ENCODE data around the gene CRACDL.

Gene CRACDL

DNA sequence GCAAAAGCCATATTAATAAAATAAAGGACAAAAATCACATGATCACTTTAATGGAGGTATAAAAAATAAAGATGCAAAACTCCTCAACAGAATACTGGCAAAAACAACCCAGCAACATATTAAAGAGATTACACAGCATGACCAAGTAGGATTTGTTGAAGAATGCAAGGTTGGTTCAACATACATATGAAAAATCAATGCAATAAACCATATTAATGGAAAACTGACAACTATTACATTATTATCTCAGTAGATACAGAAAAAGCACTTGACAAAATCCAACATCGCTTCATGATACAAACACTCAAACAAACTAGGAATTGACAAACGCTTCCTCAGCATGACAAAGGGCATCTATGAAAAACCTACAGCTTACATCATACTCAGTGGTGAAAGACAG lies 76.7 kb downstream of the CRACDL start:
- DNase-seq (ENCODE audit: low read depth), result no peak

DNA sequence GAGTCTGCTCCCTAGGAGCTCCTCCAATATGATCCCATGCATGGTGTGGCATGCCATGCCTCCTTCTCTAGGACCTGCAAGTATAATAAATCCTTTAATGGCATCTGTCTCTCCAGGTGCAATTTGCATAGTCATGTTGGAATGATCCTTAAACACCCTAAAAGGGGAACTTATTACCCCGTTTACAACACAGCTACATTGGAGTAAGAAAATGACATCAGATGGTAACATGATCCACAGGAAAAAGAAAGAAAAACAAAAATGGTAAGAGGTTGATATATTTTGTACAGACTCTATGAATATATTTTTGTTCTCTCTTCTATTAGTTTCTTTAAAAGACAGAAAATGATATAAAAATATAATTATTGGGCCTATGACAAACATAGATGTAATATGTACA lies 79.0 kb downstream of the CRACDL start:
- DNase-seq (ENCODE audit: low read depth), result no peak

DNA sequence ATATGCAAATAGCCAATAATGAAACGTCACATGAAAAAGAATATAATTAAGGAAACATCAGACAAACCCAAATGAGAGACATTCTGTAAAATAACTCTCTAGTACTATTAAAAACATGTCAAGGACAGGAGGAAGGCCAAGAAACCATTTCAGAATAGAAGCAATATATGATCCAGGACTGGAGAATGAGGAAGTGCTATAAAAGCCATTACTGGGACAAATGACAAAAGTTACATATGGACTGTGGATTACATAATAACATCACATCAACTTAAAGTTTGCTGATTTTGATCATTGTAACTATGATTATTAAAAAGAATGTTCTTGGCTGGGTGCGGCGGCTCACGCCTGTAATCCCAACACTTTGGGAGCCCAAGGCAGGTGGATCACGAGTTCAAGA lies 81.3 kb downstream of the CRACDL start:
- no peak for DNase-seq (ENCODE audit: low read depth)

DNA sequence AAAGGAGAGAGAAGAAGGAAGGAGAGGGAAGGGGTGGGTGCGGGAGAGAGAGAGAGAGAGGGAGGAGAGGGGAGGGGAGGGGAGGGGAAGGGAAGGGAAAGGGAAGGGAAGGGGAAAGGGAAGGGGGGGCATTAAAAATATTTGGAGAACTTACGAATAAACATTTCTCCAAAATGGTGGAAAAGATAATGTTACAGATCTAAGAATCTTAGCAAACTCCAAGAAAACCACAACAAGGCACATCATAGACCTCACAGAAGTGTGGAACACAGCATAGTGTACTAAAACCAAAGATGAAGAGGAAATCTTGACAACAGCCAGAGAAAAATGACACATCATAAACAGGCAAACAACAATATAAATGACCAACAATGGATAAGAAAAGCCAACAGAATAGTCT lies 83.1 kb downstream of the CRACDL start:
- DNase-seq (ENCODE audit: low read depth), result no peak

DNA sequence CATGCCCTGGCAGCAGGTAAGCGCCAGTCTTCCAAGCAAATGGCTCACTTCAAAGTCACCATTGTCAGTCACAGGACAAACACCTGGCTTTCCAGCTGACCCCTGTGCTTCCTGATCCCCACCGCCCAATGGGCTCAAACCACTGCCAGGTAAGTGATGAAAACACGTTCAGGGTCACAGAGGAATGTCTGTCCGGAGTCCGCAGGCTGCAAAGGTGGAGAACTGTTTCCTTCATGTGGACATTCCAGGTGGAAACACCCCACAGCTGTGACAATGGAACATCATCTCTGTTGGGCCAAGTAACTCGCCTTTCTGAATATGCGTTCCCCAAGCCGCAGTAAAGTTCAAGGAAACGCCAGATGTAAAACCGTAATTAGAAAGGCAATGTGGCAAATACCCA lies 86.0 kb downstream of the CRACDL start:
- no peak for DNase-seq (ENCODE audit: low read depth)

DNA sequence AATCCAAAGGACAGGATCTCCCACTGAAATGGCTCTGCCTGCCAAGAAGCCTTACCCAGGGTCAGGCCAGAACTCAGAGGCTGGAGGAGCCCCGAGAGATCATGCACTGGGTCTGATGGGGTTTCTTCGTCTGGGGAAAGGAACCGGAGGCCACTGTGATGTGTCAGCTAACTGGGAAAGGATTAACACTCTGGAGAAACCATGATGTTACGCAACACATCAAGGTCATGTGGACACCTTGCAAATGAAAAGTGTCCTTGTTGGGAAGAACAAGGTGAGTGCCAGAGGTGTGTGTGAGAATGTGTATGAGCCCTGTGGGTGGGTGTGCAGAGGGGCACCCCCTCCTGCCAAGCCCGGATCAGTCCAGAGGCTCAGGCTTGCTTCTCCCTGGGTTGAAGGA lies 86.9 kb downstream of the CRACDL start:
- no peak for DNase-seq (ENCODE audit: low read depth)

DNA sequence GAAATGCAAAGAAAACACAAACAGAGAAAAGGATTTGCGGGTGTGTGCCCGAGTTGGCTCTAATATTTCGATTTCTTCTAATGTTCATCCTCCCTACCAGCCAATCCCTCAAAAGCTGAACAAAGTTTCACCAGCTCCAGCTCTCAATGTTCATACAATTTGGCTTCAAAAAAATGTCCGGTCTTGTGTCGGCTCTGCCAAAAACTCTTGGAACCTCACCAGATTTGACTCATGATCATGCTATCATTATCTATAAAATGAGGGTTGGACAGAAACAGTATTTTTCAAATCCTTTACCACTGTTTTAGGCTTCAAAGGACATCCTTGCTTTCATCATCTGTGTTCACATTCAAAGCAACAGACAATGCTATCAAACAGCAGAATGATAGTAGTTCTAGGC lies 88.2 kb downstream of the CRACDL start:
- no peak for DNase-seq (ENCODE audit: low read depth)

DNA sequence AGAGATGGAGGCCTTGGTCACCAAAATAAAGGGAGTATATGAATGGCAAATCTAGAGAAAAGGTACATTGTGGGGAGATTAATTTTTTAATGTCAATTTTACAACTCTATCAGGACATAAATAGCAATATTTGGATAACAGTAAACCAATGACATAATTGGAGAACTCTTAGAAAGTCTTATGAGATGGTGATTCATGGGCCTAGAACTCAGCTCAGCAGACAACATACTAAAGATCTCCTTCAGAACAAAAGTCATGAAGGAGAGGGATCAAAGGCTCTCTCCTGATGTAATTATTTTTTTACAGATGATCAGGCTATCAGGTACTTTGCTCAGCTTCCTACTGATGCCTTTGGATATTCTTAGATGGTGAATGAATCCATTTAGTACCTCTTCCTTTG lies 90.0 kb downstream of the CRACDL start:
- no peak for DNase-seq (ENCODE audit: low read depth)

DNA sequence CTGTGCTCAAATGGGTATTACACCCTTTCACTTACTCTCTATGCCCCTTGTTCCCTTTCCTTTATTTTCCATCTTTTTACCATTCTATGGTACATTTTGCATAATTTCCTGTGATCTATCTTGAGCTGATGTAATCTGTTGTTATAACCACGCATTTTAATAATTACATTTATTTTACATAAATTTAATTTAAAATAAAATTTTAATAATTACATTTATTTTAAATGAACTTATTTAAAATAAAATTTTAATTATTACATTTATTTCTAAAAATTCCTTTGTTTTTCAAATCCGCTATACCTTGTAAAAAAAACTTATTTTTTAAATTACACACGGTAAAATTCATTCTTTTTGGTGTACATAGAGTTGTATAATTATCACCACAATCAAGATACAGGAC lies 93.9 kb downstream of the CRACDL start:
- DNase-seq (ENCODE audit: low read depth), result no peak

DNA sequence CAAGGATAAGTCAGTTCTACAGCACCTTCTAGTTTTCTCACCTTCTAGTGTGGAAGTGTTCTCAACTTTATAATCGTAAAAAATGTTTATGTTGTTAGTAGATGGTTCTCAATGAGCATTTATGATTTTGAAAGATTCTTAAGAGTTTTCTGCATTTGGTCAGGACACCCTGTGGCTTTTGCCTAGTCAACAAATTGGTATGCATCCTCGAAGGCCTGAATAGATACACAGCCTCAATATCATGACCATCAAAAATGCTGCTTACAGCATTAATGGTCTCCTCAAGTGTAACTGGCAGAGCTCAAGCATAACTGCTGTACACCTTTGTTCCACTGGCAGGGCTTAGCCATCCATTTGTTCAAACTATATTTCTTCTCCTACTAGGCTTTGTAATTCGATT lies 96.7 kb downstream of the CRACDL start:
- peak; percentile 28 for DNase-seq (ENCODE audit: low read depth)

DNA sequence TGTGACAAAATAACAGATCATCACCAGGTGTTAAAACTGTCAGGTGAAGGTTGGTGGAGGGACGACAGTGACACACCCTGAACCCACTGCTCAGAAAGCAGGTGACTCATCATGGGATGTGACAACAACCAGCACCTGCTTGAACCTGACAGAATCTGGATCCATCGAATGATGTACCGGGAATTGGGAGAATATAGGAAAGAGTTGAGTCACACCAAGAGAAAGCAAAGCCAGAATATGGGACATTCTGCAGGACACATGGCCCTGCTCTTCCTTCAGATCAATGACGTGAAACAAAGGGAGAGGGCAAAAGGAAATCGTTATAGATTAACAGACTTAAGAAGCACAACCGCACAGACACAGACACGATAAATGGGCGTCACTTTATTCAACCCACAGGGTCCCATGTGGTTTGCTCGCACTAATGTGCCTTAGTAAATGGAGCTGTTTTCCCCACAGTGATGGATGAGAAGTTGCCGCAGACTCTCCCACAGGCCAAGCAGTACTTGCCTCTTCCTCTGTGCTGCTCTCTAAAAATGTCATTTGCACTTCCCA lies 100.1 kb downstream of the CRACDL start:
- no peak for DNase-seq (ENCODE audit: low read depth)

DNA sequence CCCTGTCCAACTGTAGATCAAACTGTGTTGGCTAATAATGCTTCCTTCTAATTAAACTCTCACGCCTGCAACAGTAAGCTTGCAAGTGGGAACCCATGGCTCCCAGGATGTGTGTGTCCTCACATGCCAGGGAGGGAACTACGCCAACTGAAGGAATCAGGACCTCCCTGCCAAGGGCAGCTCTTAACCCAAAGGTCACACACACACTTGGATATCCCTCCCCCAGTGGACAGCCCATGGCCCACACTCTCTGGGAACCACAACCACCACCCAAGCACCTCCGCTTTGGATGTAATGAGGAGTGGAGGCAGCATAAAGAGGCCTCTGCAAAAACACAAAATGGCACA lies 102.1 kb downstream of the CRACDL start:
- DNase-seq (ENCODE audit: low read depth), result no peak

DNA sequence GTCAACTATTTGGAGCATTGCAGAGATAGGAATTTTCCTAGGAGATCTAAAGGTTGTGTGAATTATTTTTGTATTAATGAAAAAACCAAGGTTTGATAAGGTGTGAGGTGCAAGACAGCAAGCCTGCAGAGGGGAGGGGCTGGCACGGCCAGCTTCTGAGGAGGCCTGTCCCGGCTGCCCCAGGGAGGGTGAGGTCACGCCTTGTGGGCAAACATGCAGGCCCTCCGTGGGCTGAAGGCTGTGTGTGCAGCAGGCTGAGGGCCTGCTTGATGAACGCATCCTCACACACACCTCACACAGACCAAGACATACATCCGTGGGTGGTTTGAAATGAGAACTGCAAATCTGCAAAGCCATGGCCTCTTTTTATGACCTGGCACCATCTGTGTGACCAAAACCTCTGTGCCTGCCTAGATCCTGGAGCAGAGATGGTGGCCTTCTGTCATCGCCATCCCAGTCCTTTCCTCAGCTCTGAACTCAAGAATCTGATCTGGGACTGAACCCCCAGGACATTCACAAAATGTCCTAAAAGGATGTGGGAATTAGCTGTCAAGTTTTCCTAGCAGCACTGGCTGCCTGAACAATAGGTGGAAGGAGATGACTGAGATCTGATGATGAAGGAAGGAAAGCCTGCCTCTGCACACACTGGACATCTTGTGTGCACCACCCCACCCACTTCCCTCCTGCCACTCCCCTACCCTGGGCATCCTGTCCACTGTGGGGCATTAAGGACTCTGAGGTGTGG lies 102.7 kb downstream of the CRACDL start:
- no peak for DNase-seq (ENCODE audit: low read depth)

DNA sequence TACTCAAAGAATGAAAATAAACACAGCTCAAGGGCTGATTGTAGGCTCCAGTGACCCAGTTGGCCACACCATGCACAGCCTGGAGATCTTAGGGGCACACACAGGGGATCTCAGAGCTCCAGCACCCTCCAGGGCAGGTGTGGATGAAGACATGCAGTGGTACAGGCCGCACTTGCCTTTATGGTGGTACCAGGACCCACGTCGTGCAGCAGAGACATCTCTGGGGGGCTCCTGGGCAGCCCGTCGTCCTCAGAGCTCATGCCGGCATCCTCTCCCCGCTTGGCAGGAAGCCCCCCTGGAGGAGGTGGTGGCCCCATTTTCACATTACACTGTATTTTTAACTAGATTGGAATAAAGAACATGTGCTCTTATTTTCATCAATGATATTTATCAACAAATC lies 103.9 kb downstream of the CRACDL start:
- DNase-seq (ENCODE audit: low read depth), result no peak

DNA sequence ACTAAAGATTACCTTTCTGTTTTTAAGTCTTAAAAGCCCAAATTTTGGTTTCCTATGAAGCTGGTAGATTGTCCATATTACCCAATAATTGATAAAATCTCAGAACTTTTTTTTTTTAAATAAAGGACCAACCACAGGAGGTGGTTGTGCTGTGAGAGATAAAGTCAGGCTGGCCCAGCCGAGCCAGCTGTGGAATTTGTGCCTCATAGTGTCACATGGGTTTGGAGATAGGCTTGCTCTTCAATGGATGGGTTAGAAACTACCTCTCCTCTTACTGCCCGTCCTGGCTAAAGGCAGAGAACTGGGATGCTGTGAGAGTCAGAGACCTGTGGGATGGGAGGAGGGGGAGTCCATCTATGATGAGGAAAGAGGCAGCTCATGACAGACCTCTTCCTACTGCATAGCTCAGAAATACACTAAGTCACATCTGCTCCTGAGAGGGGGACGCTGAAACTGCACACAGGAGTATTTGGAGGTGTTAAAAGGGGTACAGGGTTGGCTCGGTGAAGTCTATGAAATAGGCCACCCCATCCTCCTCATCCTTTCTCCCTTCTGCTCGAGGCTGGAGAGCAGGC lies 105.4 kb downstream of the CRACDL start:
- no peak for DNase-seq (ENCODE audit: low read depth)

DNA sequence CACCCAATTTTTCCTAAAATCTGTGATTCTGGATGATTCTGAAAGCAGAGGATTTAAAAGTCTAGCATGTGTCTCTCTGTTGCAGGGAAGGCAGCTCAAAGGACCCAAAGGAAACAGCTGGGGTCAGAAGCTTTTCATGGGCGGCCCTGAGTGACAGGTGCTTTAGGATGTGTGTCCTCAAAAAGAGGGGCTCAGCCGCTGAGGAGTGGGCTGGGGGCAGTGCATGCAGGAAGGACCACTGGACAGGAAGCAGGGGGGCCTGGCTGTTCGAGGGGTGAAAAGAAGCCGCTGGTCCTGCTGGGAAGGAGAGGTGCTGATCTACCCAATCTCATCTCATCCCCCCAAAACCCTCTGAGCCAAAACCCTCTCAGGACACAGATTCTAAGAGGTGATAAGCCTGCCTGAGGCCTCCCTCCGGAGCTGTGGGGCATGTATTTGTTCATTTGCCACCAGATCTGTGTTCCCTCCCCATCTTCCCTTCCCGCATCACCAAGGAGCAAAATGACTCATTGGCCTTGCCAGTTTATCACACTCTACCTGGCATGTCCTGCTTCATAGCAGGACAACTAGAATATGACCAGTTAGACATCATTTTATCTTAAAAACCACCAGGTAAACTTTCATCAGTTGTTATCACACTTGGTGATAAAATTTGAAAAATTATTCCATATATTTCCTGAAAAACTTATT lies 106.3 kb downstream of the CRACDL start:
- no peak for DNase-seq (ENCODE audit: low read depth)

DNA sequence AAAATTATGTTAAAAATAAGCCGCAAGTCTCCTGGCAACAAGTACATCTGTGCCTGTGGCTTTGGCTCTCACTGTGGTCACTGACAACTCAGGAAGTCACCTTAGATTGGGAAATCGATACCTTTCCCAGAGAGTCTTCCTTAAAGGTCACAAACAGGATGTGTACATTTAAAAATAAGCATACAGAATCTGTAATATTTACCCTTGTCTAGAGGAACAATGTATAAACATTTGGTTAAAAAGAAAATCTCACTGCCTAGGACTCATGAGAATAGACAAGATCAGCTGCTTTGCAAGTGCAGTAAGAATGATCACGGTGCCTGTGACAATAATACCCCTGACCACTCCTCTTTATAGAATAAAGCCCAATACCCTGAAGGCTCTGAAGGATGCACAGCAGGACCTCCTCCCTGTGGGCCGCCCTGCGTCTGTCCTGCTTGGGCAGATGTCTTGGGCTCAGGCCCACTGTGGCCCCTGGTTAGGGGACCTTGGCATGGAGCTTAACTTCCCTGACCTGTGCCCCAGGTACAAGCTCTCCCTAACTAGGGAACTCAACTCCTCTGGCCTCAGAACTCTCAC lies 107.1 kb downstream of the CRACDL start:
- no peak for DNase-seq (ENCODE audit: low read depth)

DNA sequence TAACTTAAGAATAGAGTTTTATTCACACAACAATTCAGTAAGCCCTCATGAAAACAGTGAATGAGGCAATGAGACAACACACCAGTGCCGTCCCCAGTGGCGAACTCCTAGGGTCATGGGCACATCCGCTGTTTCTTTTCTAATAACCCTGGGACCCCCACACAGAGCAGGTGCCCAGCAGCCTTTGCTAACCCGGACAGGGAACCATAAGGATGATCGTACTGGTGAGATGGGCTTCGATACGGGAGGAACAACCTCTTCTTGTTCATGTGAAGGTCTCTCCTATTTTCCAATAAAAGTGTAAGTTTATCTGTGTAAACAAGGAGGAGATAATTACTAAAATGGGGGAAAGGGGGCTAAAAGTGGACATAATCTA lies 107.7 kb downstream of the CRACDL start:
- DNase-seq (ENCODE audit: low read depth), result no peak

DNA sequence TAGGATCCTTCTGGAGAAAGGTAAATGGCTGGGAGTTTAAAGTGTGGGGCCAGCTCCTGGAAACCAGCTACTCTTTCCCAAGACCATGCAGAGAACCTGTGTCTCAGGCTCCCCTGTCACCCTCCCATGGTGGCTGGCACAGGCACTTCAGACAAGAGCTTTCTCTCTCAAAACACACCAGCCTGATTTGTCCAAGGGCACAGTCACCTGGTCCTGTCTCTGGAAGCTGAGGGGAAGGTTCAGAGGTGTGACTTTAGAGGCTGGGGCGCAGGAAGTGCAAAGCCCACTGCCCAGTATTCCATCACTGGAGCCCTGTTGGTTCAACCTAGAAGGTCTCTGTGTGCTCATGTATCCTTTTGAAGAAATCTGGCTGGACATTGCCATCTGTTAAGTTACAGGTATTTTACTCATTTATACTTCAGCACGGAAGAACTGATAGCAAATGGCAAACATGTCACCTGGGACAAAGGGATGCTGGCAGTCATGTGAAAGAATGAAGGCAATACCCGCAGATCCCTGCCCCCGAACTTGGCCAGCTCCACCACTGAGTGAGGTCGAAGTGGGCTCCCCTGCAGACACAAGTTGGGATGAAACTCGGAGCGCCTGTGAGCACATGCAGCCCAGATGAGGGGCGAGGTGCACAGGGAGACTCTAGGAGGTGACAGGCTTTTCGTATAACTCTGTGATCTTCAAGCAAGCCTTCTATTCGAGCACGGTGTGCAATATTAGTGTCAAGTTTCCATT lies 108.2 kb downstream of the CRACDL start:
- no peak for DNase-seq (ENCODE audit: low read depth)

DNA sequence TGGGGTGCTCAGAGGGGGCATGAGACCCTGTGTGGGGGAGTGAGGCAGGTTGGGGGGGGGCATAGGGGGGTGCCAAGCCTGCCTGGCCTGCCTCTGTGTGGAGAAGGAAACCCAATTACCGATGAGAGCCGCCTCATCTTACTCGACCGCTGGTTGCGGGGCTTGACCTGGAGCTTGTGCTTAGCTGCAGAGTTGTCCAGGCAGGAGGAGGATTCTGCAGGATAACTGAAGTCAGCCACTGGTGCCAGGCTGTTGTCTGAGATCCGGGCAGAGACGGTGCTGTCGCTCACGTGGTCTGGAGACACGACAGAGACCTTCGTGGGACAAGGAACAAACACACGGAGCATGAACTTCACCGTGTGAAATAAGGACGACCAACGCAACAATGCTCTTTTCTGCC lies 109.2 kb downstream of the CRACDL start:
- DNase-seq (ENCODE audit: low read depth), result no peak

DNA sequence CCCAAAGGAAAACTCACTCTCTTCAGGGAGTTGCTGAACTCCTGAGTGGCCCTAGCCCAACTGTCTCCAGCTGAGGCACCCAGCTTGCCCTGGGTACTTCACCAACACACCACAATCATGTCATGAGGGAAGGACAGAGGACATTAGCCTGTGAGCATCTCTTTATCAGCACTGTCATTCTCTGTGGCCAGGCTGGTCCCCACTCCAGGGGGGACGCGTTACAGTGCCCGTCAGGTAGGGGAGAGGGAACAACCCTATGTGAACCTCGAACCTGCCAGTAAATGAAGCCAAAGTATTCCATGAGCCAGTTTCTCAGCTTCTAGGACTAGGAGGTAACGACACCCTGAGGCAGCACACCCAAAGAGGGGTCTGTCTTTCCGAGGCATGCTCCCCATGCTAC lies 110.2 kb downstream of the CRACDL start:
- DNase-seq (ENCODE audit: low read depth), result no peak

DNA sequence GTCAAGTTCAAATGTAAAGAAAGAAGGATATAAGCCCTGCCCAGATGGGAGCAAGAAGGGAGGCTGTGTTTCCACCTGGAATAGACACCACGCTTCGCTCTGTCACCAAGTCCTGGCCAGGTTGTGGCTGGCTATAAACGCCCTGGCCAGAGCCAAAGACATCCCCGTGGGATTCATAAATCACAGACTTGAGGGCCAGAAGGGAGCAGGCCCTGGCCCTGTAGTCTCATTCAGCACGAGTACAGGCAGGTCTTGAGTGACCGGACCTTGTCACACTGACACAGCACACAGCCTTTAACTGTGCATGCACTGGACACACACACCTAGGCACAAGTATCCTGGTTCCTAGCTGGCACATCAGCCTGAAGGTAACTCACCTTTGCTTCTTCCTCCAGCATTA lies 110.6 kb downstream of the CRACDL start:
- no peak for DNase-seq (ENCODE audit: low read depth)

DNA sequence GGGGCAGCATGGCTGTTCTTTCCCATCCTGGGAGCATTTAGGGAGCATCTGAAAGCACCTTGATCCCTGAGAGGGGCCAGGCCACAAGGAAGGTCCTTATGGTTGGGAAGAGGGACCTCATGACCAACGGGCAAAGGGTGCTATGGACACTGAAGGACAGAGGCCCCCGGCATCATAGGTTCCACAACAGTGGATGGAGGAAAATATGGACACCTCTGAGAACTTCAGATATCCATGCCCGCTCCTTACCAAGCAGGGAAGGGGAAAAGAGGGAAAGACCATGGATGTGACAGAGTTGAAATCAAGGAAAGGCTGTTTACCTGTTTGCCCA lies 111.0 kb downstream of the CRACDL start:
- DNase-seq (ENCODE audit: low read depth), result no peak
